ENCODE measurements around the gene WHRN.

DNA sequence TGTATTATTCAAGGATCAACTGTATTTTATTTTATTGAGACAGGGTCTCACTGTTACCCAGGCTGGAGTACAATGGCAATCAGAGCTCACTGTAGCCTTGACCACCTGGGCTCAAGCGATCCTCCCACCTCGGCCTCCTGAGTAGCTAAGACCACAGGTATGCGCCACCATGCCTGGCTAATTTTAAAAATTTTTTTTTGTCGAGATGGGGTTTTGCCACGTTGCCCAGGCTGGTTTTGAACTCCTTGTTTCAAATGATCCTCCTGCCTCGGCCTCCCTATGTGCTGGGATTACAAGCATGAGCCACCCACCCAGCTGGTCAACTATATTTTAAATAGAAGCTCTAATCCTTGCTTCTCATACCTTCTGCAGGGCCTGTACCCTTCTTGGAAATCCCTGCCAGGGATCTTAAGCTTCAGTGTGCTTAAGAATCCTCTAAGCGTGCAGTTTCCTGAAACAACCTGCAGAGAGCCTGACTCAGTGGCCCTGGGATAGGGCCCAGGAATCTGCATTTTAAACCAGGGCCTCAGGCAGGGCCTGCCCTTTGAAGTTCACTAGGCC lies 120.4 kb downstream of the WHRN start:
- TF ChIP-seq POLR2A (IDR thresholded peaks at IDR 0.05; ENCODE audit: control extremely low read depth in 1 of 2, low read depth in 2 of 2, low read length in 2 of 2) = no peak
- TF ChIP-seq, protein P1, sequence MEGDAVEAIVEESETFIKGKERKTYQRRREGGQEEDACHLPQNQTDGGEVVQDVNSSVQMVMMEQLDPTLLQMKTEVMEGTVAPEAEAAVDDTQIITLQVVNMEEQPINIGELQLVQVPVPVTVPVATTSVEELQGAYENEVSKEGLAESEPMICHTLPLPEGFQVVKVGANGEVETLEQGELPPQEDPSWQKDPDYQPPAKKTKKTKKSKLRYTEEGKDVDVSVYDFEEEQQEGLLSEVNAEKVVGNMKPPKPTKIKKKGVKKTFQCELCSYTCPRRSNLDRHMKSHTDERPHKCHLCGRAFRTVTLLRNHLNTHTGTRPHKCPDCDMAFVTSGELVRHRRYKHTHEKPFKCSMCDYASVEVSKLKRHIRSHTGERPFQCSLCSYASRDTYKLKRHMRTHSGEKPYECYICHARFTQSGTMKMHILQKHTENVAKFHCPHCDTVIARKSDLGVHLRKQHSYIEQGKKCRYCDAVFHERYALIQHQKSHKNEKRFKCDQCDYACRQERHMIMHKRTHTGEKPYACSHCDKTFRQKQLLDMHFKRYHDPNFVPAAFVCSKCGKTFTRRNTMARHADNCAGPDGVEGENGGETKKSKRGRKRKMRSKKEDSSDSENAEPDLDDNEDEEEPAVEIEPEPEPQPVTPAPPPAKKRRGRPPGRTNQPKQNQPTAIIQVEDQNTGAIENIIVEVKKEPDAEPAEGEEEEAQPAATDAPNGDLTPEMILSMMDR (IDR thresholded peaks at IDR 0.05; ENCODE audit: control extremely low read depth in 1 of 3, insufficient read depth in 1 of 3, low read depth in 1 of 3, low read length in 3 of 3) = no peak
- TF ChIP-seq ASH2L (IDR thresholded peaks at IDR 0.05; ENCODE audit: low read length) = no peak

Data from H1 (cell line).